WERI-Rb-1 (cell line): Measurements from ENCODE around the gene MTERF4.

ENCODE experiments used
- DNase-seq: peaks from one replicate; pipeline ENCODE4 v3.0.0-alpha.2; 2020
- H3K27ac ChIP-seq: fragments of 250-450 bp; sonication (Bioruptor Pico); 2 replicates; pipeline ENCODE4 v1.5.1; 2020; ENCODE audit warnings: mild to moderate bottlenecking, moderate library complexity
- H3K27me3 ChIP-seq: fragments of 250-450 bp; sonication (Bioruptor Pico); 2 replicates; pipeline ENCODE4 v1.5.1; 2021; ENCODE audit warnings: mild to moderate bottlenecking, low read depth, moderate library complexity; ENCODE audit not compliant: insufficient read depth, severe bottlenecking
- H3K36me3 ChIP-seq: fragments of 250-450 bp; sonication (Bioruptor Pico); 2 replicates; pipeline ENCODE4 v1.5.1; 2020; ENCODE audit warnings: mild to moderate bottlenecking, moderate library complexity
- H3K4me3 ChIP-seq: 2 replicates; pipeline ENCODE4 v1.5.1; 2011; ENCODE audit warnings: low read depth, mild to moderate bottlenecking, control low read depth, low read length
- H3K9me3 ChIP-seq: fragments of 250-450 bp; sonication (Bioruptor Pico); 2 replicates; pipeline ENCODE4 v1.5.1; 2021; ENCODE audit warnings: mild to moderate bottlenecking, moderate library complexity; ENCODE audit not compliant: severe bottlenecking
- CTCF ChIP-seq: IDR thresholded peaks from 2 replicates; pipeline ENCODE4 v1.5.1; 2011; ENCODE audit warnings: low read depth, mild to moderate bottlenecking, control low read depth, inconsistent platforms, low read length

The MTERF4 gene

DNA sequence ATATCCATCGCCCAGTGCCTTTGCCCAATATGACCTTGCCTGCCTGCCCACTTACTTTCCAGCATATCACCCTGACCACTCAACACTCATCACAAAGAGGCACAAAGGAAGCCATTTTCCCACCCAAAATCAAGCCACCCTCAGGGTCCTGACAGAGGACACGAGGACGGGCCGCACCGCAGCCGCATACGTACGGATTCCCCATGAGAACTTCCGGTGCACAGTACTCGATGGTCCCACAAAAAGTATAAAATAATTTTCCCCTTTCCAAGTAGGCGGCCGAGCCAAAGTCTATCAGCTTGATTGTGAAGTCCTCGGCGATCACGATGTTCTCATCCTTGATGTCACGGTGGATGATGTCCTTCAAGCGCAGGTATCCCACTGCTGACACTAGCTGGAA, 10.0 kb upstream of the MTERF4 start:
- peaks cover 42% of the 10 kb centered on the region for H3K36me3 ChIP-seq
- no peak for TF ChIP-seq CTCF

DNA sequence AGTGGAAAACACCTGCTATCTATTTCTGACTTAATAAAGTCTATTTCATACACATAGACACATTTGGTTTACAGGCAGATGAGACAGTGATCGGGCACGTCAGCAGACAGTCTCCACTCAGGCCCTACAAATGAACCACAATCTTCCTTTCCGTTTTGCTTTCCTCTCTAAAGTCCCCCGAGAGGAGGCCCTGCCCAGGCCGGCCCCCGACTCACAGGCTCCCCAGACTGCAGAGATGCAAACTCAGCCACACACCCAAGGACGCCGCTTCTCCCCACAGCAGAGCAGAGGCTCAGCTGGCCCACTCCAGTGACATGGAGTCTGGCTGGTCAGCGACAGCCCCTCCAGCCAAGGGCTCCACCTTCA, 9.3 kb upstream of the MTERF4 start:
- Histone ChIP-seq H3K27ac (no peak overlapping the region), H3K27me3 (no peaks in the 10 kb centered on the region), H3K36me3 (peaks cover 45% of the 10 kb centered on the region), H3K9me3 (no peaks in the 10 kb centered on the region), H3K4me3 (no peak overlapping the region)
- DNase-seq: no peak
- TF ChIP-seq CTCF: no peak

More for the DNA sequence above, 10.0 kb upstream of the MTERF4 start:
- Histone ChIP-seq H3K9me3 (no peaks in the 10 kb centered on the region), H3K4me3 (no peak overlapping the region), H3K27me3 (no peaks in the 10 kb centered on the region), H3K27ac (no peak overlapping the region)
- DNase-seq: no peak

- H3K36me3 ChIP-seq: peaks cover 50% of the 10 kb centered on the region
- no peak for DNase-seq
- no peaks in the 10 kb centered on the region for H3K9me3 ChIP-seq
- no peaks in the 10 kb centered on the region for H3K27me3 ChIP-seq
- no peak overlapping the region for H3K27ac ChIP-seq
- H3K4me3 ChIP-seq: no peak overlapping the region
- TF ChIP-seq CTCF: no peak
Measured at GRCh38 chr2:241110607-241111439, 8.7 kb upstream of the MTERF4 start.

DNA sequence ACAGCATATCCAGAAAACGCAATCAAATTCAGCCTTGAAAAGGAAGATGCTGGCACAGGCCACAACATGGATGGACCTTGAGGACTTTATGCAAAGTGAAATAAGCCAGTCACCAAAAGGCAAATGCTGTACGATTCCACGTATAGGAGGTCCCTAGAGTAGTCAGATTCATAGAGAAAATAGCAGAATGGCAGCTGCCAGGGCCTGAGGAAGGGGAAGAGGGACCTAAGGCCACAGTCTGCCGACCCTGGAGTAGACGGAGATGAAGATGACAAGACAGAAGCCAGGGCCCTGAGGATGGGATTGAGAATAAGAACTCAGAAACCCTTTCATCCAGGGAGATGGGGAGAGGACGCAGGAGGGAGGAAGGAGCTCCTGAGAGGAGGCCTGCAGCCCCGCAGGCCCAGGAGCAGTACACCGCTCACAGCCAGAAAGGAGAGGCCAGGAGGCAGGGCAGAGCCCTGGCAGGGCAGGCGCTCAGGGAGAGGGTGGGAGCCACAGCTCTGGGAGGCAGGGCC, 8.1 kb upstream of the MTERF4 start:
- Histone ChIP-seq H3K27me3 (no peaks in the 10 kb centered on the region), H3K9me3 (no peaks in the 10 kb centered on the region), H3K27ac (no peak overlapping the region), H3K36me3 (peaks cover 49% of the 10 kb centered on the region), H3K4me3 (no peak overlapping the region)
- no peak for DNase-seq
- no peak for TF ChIP-seq CTCF

- Histone ChIP-seq H3K27ac (no peak overlapping the region), H3K27me3 (no peaks in the 10 kb centered on the region), H3K9me3 (no peaks in the 10 kb centered on the region), H3K36me3 (peaks cover 42% of the 10 kb centered on the region), H3K4me3 (no peak overlapping the region)
- no peak for DNase-seq
- TF ChIP-seq CTCF: no peak
Measured at GRCh38 chr2:241109210-241110088, 7.4 kb upstream of the MTERF4 start.
